HEK293 (cell line): ENCODE results near the gene TSEN54.

Source experiments
- CTCF ChIP-seq: fragments of 450-650 bp; formaldehyde crosslinking; IDR thresholded peaks from 2 replicates; pipeline ENCODE4 v1.5.1; 2016; ENCODE audit warnings: missing biosample characterization, missing genetic modification characterization
- KLF7 ChIP-seq: fragments of 450-650 bp; formaldehyde crosslinking; IDR thresholded peaks from 2 replicates; pipeline ENCODE4 v1.5.1; 2016; ENCODE audit warnings: missing biosample characterization, missing genetic modification characterization, borderline replicate concordance
- YY1 ChIP-seq: fragments of 450-650 bp; formaldehyde crosslinking; IDR thresholded peaks from 2 replicates; pipeline ENCODE4 v1.5.1; 2018; ENCODE audit warnings: missing biosample characterization, missing genetic modification characterization
- ZBTB17 ChIP-seq: fragments of 450-650 bp; formaldehyde crosslinking; IDR thresholded peaks from 2 replicates; pipeline ENCODE4 v1.5.1; 2016; ENCODE audit warnings: missing biosample characterization, missing genetic modification characterization
- ZBTB26 ChIP-seq: fragments of 450-650 bp; formaldehyde crosslinking; optimal IDR thresholded peaks from 2 replicates; pipeline ENCODE3; 2016; ENCODE audit warnings: missing biosample characterization, mild to moderate bottlenecking, missing genetic modification characterization
- ZBTB7A ChIP-seq: fragments of 450-650 bp; formaldehyde crosslinking; IDR thresholded peaks from 2 replicates; pipeline ENCODE4 v1.5.1; 2016; ENCODE audit warnings: low read depth, missing biosample characterization, missing genetic modification characterization
- ZNF140 ChIP-seq: fragments of 450-650 bp; formaldehyde crosslinking; IDR thresholded peaks from 2 replicates; pipeline ENCODE4 v1.5.1; 2016; ENCODE audit warnings: missing biosample characterization, missing genetic modification characterization
- ZNF266 ChIP-seq: fragments of 450-650 bp; formaldehyde crosslinking; IDR thresholded peaks from 2 replicates; pipeline ENCODE4 v1.5.1; 2016; ENCODE audit warnings: missing biosample characterization, missing genetic modification characterization, low read depth
- ZNF292 ChIP-seq: fragments of 450-650 bp; formaldehyde crosslinking; IDR thresholded peaks from 2 replicates; pipeline ENCODE4 v1.5.1; 2016; ENCODE audit warnings: low read depth, missing biosample characterization, missing genetic modification characterization, borderline replicate concordance
- ZXDB ChIP-seq: fragments of 450-650 bp; formaldehyde crosslinking; IDR thresholded peaks from 2 replicates; pipeline ENCODE4 v1.5.1; 2016; ENCODE audit warnings: missing biosample characterization, missing genetic modification characterization

GRCh38 chr17:75490173-75490743 lies 26.1 kb upstream of the TSEN54 start:
- TF ChIP-seq ZBTB7A (tag by site-specific recombination) (no peak), ZNF140 (tag by site-specific recombination) (no peak), ZBTB17 (no peak), ZNF292 (tag by site-specific recombination) (no peak), CTCF (tag by site-specific recombination) (no peak), YY1 (tag by site-specific recombination) (no peak), ZNF266 (tag by site-specific recombination) (no peak), ZBTB26 (tag by site-specific recombination) (no peak), ZXDB (tag by site-specific recombination) (no peak), KLF7 (tag by site-specific recombination) (no peak)
